Measurements from ENCODE around the gene SRPX. TPM values are rescaled to one million over a fixed set of nuclear protein-coding genes. Genes with fewer than 3 reads are reported as not detected.

The SRPX gene
- total and polyA plus RNA-seq, 2 of the 13 experiments (the other 11 are each of a cell fraction or from before 2014, with no cell fraction given) = 0.30 TPM; not detected in 1

DNA sequence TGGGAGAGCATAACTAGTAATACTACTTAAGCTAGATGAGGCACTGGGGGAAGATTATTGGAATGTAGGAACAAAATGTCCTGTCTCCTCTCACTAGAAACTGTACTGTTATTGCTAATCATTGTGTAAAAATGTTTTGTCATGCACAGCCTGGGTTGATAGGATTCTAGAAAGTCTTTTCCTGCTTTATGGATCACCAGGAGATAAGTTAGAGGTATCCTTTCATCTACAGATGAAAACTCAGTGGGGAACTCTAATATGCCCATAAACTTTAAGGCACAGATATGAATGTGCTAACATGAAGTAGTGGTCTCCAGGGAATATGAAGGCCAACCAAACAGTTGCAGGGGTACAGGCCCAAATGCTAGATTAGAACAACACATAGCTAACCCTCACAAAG, 57.5 kb downstream of the SRPX start:
- no peak overlapping the region for H3K4me3 ChIP-seq (replicated peaks in 1 of 3; ENCODE audit: insufficient read depth in 1 of 3, low read depth in 2 of 3, low read length in 3 of 3)
- FAIRE-seq = no peak
- POLR2A ChIA-PET = no interaction called here
- ATAC-seq = no peak
- H3K9ac ChIP-seq (ENCODE audit: insufficient read depth, low read depth, low read length) = no peak overlapping the region
- CTCF ChIA-PET (ENCODE audit: low intra/inter-chr PET ratio, low total read pairs) = no interaction called here
- TF ChIP-seq, protein P1, sequence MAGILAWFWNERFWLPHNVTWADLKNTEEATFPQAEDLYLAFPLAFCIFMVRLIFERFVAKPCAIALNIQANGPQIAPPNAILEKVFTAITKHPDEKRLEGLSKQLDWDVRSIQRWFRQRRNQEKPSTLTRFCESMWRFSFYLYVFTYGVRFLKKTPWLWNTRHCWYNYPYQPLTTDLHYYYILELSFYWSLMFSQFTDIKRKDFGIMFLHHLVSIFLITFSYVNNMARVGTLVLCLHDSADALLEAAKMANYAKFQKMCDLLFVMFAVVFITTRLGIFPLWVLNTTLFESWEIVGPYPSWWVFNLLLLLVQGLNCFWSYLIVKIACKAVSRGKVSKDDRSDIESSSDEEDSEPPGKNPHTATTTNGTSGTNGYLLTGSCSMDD (CRISPR knock-in tag; IDR thresholded peaks at IDR 0.05) = no peak
- TF ChIP-seq KLF12 (CRISPR knock-in tag; IDR thresholded peaks at IDR 0.05; ENCODE audit: borderline replicate concordance) (no peak), ZNF260 (CRISPR knock-in tag; IDR thresholded peaks at IDR 0.05; ENCODE audit: borderline replicate concordance, low read depth) (no peak), POLR2A (IDR thresholded peaks at IDR 0.05; ENCODE audit: insufficient read depth in 1 of 2, low read depth in 2 of 2, low read length in 2 of 2) (no peak)
- TF ChIP-seq, protein P2, sequence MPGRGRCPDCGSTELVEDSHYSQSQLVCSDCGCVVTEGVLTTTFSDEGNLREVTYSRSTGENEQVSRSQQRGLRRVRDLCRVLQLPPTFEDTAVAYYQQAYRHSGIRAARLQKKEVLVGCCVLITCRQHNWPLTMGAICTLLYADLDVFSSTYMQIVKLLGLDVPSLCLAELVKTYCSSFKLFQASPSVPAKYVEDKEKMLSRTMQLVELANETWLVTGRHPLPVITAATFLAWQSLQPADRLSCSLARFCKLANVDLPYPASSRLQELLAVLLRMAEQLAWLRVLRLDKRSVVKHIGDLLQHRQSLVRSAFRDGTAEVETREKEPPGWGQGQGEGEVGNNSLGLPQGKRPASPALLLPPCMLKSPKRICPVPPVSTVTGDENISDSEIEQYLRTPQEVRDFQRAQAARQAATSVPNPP (CRISPR knock-in tag; IDR thresholded peaks at IDR 0.05) = no peak
- H3K4me2 ChIP-seq (ENCODE audit: low read depth, low read length) = no peak overlapping the region
- H3K27ac ChIP-seq (ENCODE audit: extremely low read length, insufficient read depth, low read length) = no peak overlapping the region
- in situ Hi-C loops (cut with HindIII; ENCODE audit: extremely low pct_ligation_motif_present, low pct_unique_long_range_greater_than_20kb) = no loop called here
- intact Hi-C loops (cut with micrococcal nuclease; ENCODE audit: unreplicated experiment) = no loop called here
- no peak overlapping the region for H2AFZ ChIP-seq (ENCODE audit: low read length)
- no peaks in the 10 kb centered on the region for H4K20me1 ChIP-seq (ENCODE audit: insufficient read depth, low read length)
- no peaks in the 10 kb centered on the region for H3K9me3 ChIP-seq (ENCODE audit: low read length)
- BruUV-seq (replicated peaks) = no TSS peak
- H3K4me1 ChIP-seq (ENCODE audit: insufficient read depth, low read length) = no peaks in the 10 kb centered on the region
- H3K27me3 ChIP-seq (ENCODE audit: control insufficient read depth in 1 of 2, insufficient read depth in 2 of 2, low read length in 2 of 2) = no peaks in the 10 kb centered on the region
- no peak for DNase-seq (ENCODE audit: low spot score)
- H3K79me2 ChIP-seq (ENCODE audit: insufficient read depth, low read length) = no peaks in the 10 kb centered on the region
- H3K36me3 ChIP-seq (replicated peaks in 1 of 2; ENCODE audit: control insufficient read depth in 1 of 2, insufficient read depth in 2 of 2, low read length in 2 of 2) = no peaks in the 10 kb centered on the region

DNA sequence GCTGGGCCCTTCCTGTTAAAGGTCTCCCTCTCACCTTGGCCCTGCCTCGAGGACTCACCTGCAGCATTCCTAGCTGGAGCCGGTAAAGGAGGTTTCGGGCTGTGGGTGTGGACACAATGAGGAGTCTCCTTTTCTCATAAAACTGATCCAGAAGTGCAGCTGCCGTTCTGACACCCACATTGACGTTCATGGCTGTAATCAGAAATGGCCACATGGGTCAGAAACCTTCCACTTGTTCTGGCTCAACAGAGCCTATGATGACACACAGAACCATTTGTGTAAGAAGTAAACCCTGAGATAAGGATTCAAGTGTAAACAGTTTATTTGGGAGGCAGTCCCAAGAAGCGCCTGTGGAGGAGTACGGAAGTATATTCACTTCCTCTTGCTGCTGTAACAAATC, 63.8 kb downstream of the SRPX start:
- ChIA-PET POLR2A (no interaction called here), CTCF (ENCODE audit: low intra/inter-chr PET ratio, low total read pairs) (no interaction called here)
- H3K27me3 ChIP-seq (ENCODE audit: control insufficient read depth in 1 of 2, insufficient read depth in 2 of 2, low read length in 2 of 2) = no peaks in the 10 kb centered on the region
- H3K9ac ChIP-seq (ENCODE audit: insufficient read depth, low read depth, low read length) = no peak overlapping the region
- in situ Hi-C loops (cut with HindIII; ENCODE audit: extremely low pct_ligation_motif_present, low pct_unique_long_range_greater_than_20kb) = no loop called here
- DNase-seq (ENCODE audit: low spot score) (no peak), FAIRE-seq (no peak), ATAC-seq (no peak)
- no TSS peak for BruUV-seq (replicated peaks)
- no peaks in the 10 kb centered on the region for H3K36me3 ChIP-seq (replicated peaks in 1 of 2; ENCODE audit: control insufficient read depth in 1 of 2, insufficient read depth in 2 of 2, low read length in 2 of 2)
- peaks cover 6% of the 10 kb centered on the region; the same call in 1 of the 2 replicates for H3K4me1 ChIP-seq (ENCODE audit: insufficient read depth, low read length)
- H3K27ac ChIP-seq (ENCODE audit: extremely low read length, insufficient read depth, low read length) = no peak overlapping the region
- H4K20me1 ChIP-seq (ENCODE audit: insufficient read depth, low read length) = no peaks in the 10 kb centered on the region
- WGBS (ENCODE audit: low lambda C conversion rate) = 87% methylated on average over 2 of the region's 7 CpGs
- H2AFZ ChIP-seq (ENCODE audit: low read length) = no peak overlapping the region
- TF ChIP-seq ZNF260 (CRISPR knock-in tag; IDR thresholded peaks at IDR 0.05; ENCODE audit: borderline replicate concordance, low read depth) (no peak), SNAI1 (CRISPR knock-in tag; IDR thresholded peaks at IDR 0.05; ENCODE audit: borderline replicate concordance) (no peak), KDM5B (CRISPR knock-in tag; IDR thresholded peaks at IDR 0.05; ENCODE audit: borderline replicate concordance) (no peak), JUN (CRISPR knock-in tag; IDR thresholded peaks at IDR 0.05) (no peak), ZNF235 (CRISPR knock-in tag; IDR thresholded peaks at IDR 0.05; ENCODE audit: borderline replicate concordance) (no peak)
- TF ChIP-seq, protein P3, sequence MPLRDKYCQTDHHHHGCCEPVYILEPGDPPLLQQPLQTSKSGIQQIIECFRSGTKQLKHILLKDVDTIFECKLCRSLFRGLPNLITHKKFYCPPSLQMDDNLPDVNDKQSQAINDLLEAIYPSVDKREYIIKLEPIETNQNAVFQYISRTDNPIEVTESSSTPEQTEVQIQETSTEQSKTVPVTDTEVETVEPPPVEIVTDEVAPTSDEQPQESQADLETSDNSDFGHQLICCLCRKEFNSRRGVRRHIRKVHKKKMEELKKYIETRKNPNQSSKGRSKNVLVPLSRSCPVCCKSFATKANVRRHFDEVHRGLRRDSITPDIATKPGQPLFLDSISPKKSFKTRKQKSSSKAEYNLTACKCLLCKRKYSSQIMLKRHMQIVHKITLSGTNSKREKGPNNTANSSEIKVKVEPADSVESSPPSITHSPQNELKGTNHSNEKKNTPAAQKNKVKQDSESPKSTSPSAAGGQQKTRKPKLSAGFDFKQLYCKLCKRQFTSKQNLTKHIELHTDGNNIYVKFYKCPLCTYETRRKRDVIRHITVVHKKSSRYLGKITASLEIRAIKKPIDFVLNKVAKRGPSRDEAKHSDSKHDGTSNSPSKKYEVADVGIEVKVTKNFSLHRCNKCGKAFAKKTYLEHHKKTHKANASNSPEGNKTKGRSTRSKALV (CRISPR knock-in tag; IDR thresholded peaks at IDR 0.05) = no peak
- H3K9me3 ChIP-seq (ENCODE audit: low read length) = no peaks in the 10 kb centered on the region
- no peak overlapping the region for H3K4me3 ChIP-seq (replicated peaks in 1 of 3; ENCODE audit: insufficient read depth in 1 of 3, low read depth in 2 of 3, low read length in 3 of 3)
- intact Hi-C loops (cut with micrococcal nuclease; ENCODE audit: unreplicated experiment) = no loop called here
- H3K4me2 ChIP-seq (ENCODE audit: low read depth, low read length) = no peak overlapping the region
- H3K79me2 ChIP-seq (ENCODE audit: insufficient read depth, low read length) = no peaks in the 10 kb centered on the region
